ENCODE results near the gene BMPR1A.
A peak's percentile ranks its signal among the peaks of the same experiment; 100 is the strongest.
"Not testable (repeated sequence)": the region's sequence is repeated elsewhere in the genome, so short reads cannot be mapped to it uniquely, and the experiment has no call there.

The BMPR1A gene

GRCh38 chr10:86865011-86865811 lies 108.8 kb downstream of the BMPR1A start:
- H3K27ac ChIP-seq (ENCODE audit: low read depth, low read length), result peak overlapping the region; percentile 73
- H4K8ac ChIP-seq (ENCODE audit: low read depth, low read length); H2AK5ac ChIP-seq (ENCODE audit: low read length); H3K4ac ChIP-seq (ENCODE audit: low read depth, low read length); H2BK12ac ChIP-seq (ENCODE audit: low read length); H3K18ac ChIP-seq (ENCODE audit: low read length); H3K9ac ChIP-seq (ENCODE audit: low read length); H3K36me3 ChIP-seq (ENCODE audit: control insufficient read depth in 1 of 2, insufficient read depth in 2 of 2, low read length in 2 of 2); H4K12ac ChIP-seq (ENCODE audit: low read depth, low read length); H3K4me3 ChIP-seq (ENCODE audit: low read depth, low read length); H2BK5ac ChIP-seq (ENCODE audit: low read depth, low read length, poor library complexity); H3K23ac ChIP-seq (ENCODE audit: low read length); H3K4me2 ChIP-seq (ENCODE audit: low read length); H3K27me3 ChIP-seq (ENCODE audit: insufficient read depth, low read length); H2AFZ ChIP-seq (ENCODE audit: insufficient read depth, low read length, poor library complexity); H3K14ac ChIP-seq (ENCODE audit: low read length); H3K9me3 ChIP-seq (ENCODE audit: insufficient read depth, low read depth, low read length); H3K79me2 ChIP-seq (ENCODE audit: control insufficient read depth, insufficient read depth, low read length, poor library complexity): not testable (repeated sequence)
- H2BK120ac ChIP-seq (ENCODE audit: insufficient read depth, low read length, poor library complexity), result peak overlapping the region; percentile 39
- DNase-seq, result peak; percentile 1 to 50
- peaks cover 15% of the 10 kb centered on the region for H3K79me1 ChIP-seq (ENCODE audit: low read length)
- peak overlapping the region; percentile 64 for H4K91ac ChIP-seq (ENCODE audit: low read depth, low read length)
- no CpG with 5 or more reads among the region's 11 CpGs for WGBS (ENCODE audit: extremely low coverage, insufficient coverage, insufficient read length)
- H3K4me1 ChIP-seq (ENCODE audit: control insufficient read depth in 1 of 2, insufficient read depth in 2 of 2, low read length in 2 of 2), result peaks cover 19 to 20% of the 10 kb centered on the region in 2 experiments

- H2AFZ ChIP-seq (ENCODE audit: insufficient read depth, low read length, poor library complexity), result no peak overlapping the region
- H3K27me3 ChIP-seq (ENCODE audit: insufficient read depth, low read length), result no peaks in the 10 kb centered on the region
- no peak overlapping the region for H3K4me3 ChIP-seq (ENCODE audit: low read depth, low read length)
- H3K4ac ChIP-seq (ENCODE audit: low read depth, low read length), result no peak overlapping the region
- WGBS (ENCODE audit: extremely low coverage, insufficient coverage, insufficient read length), result no CpG with 5 or more reads among the region's 5 CpGs
- H3K79me2 ChIP-seq (ENCODE audit: control insufficient read depth, insufficient read depth, low read length, poor library complexity), result peaks cover 4% of the 10 kb centered on the region
- H2BK12ac ChIP-seq (ENCODE audit: low read length), result no peak overlapping the region
- peak overlapping the region; percentile 42 for H3K27ac ChIP-seq (ENCODE audit: low read depth, low read length)
- H3K9me3 ChIP-seq (ENCODE audit: insufficient read depth, low read depth, low read length), result no peaks in the 10 kb centered on the region
- H3K23ac ChIP-seq (ENCODE audit: low read length), result no peak overlapping the region
- H2BK120ac ChIP-seq (ENCODE audit: insufficient read depth, low read length, poor library complexity), result no peak overlapping the region
- H3K79me1 ChIP-seq (ENCODE audit: low read length), result peaks cover 18% of the 10 kb centered on the region
- no peak overlapping the region for H2AK5ac ChIP-seq (ENCODE audit: low read length)
- peaks cover 0 to 2% of the 10 kb centered on the region in 2 experiments for H3K36me3 ChIP-seq (ENCODE audit: control insufficient read depth in 1 of 2, insufficient read depth in 2 of 2, low read length in 2 of 2)
- no peak overlapping the region for H2BK5ac ChIP-seq (ENCODE audit: low read depth, low read length, poor library complexity)
- no peak overlapping the region for H4K91ac ChIP-seq (ENCODE audit: low read depth, low read length)
- H4K12ac ChIP-seq (ENCODE audit: low read depth, low read length), result no peak overlapping the region
- peaks cover 18 to 25% of the 10 kb centered on the region in 2 experiments for H3K4me1 ChIP-seq (ENCODE audit: control insufficient read depth in 1 of 2, insufficient read depth in 2 of 2, low read length in 2 of 2)
- DNase-seq, result no peak
- H3K18ac ChIP-seq (ENCODE audit: low read length), result no peak overlapping the region
- no peak overlapping the region for H3K9ac ChIP-seq (ENCODE audit: low read length)
- no peak overlapping the region for H4K8ac ChIP-seq (ENCODE audit: low read depth, low read length)
- no peak overlapping the region for H3K4me2 ChIP-seq (ENCODE audit: low read length)
- H3K14ac ChIP-seq (ENCODE audit: low read length), result no peak overlapping the region
Observed at GRCh38 chr10:86867149-86867548, 110.7 kb downstream of the BMPR1A start.

- peak overlapping the region; percentile 91 for H3K27ac ChIP-seq (ENCODE audit: low read depth, low read length)
- H3K27me3 ChIP-seq (ENCODE audit: insufficient read depth, low read length), result no peaks in the 10 kb centered on the region
- H4K12ac ChIP-seq (ENCODE audit: low read depth, low read length), result no peak overlapping the region
- no peaks in the 10 kb centered on the region for H3K9me3 ChIP-seq (ENCODE audit: insufficient read depth, low read depth, low read length)
- no peak overlapping the region for H3K14ac ChIP-seq (ENCODE audit: low read length)
- no peak overlapping the region for H4K8ac ChIP-seq (ENCODE audit: low read depth, low read length)
- peaks cover 0 to 2% of the 10 kb centered on the region in 2 experiments for H3K36me3 ChIP-seq (ENCODE audit: control insufficient read depth in 1 of 2, insufficient read depth in 2 of 2, low read length in 2 of 2)
- no peak overlapping the region for H3K4me3 ChIP-seq (ENCODE audit: low read depth, low read length)
- H3K79me1 ChIP-seq (ENCODE audit: low read length), result peaks cover 20% of the 10 kb centered on the region
- no peak overlapping the region for H3K4ac ChIP-seq (ENCODE audit: low read depth, low read length)
- no peak overlapping the region for H2AK5ac ChIP-seq (ENCODE audit: low read length)
- no peak overlapping the region for H3K23ac ChIP-seq (ENCODE audit: low read length)
- H3K18ac ChIP-seq (ENCODE audit: low read length), result no peak overlapping the region
- peaks cover 14 to 24% of the 10 kb centered on the region in 2 experiments for H3K4me1 ChIP-seq (ENCODE audit: control insufficient read depth in 1 of 2, insufficient read depth in 2 of 2, low read length in 2 of 2)
- no peak overlapping the region for H2BK120ac ChIP-seq (ENCODE audit: insufficient read depth, low read length, poor library complexity)
- H3K79me2 ChIP-seq (ENCODE audit: control insufficient read depth, insufficient read depth, low read length, poor library complexity), result peaks cover 4% of the 10 kb centered on the region
- H3K9ac ChIP-seq (ENCODE audit: low read length), result no peak overlapping the region
- WGBS (ENCODE audit: extremely low coverage, insufficient coverage, insufficient read length), result no CpG with 5 or more reads among the region's 6 CpGs
- no peak overlapping the region for H3K4me2 ChIP-seq (ENCODE audit: low read length)
- no peak overlapping the region for H2BK5ac ChIP-seq (ENCODE audit: low read depth, low read length, poor library complexity)
- H2AFZ ChIP-seq (ENCODE audit: insufficient read depth, low read length, poor library complexity), result no peak overlapping the region
- no peak for DNase-seq
- no peak overlapping the region for H2BK12ac ChIP-seq (ENCODE audit: low read length)
- H4K91ac ChIP-seq (ENCODE audit: low read depth, low read length), result no peak overlapping the region
Observed at GRCh38 chr10:86868353-86868752, 111.9 kb downstream of the BMPR1A start.

GRCh38 chr10:86870679-86871078 lies 114.3 kb downstream of the BMPR1A start:
- peaks cover 14 to 20% of the 10 kb centered on the region in 2 experiments for H3K4me1 ChIP-seq (ENCODE audit: control insufficient read depth in 1 of 2, insufficient read depth in 2 of 2, low read length in 2 of 2)
- no peak overlapping the region for H2BK120ac ChIP-seq (ENCODE audit: insufficient read depth, low read length, poor library complexity)
- H3K4ac ChIP-seq (ENCODE audit: low read depth, low read length), result no peak overlapping the region
- no peak overlapping the region for H3K4me3 ChIP-seq (ENCODE audit: low read depth, low read length)
- no peak overlapping the region for H2BK12ac ChIP-seq (ENCODE audit: low read length)
- H3K36me3 ChIP-seq (ENCODE audit: control insufficient read depth in 1 of 2, insufficient read depth in 2 of 2, low read length in 2 of 2), result peaks cover 0 to 2% of the 10 kb centered on the region in 2 experiments
- H2BK5ac ChIP-seq (ENCODE audit: low read depth, low read length, poor library complexity), result no peak overlapping the region
- H3K23ac ChIP-seq (ENCODE audit: low read length), result no peak overlapping the region
- no peaks in the 10 kb centered on the region for H3K27me3 ChIP-seq (ENCODE audit: insufficient read depth, low read length)
- peaks cover 16% of the 10 kb centered on the region for H3K79me1 ChIP-seq (ENCODE audit: low read length)
- DNase-seq, result no peak
- H3K14ac ChIP-seq (ENCODE audit: low read length), result no peak overlapping the region
- H3K79me2 ChIP-seq (ENCODE audit: control insufficient read depth, insufficient read depth, low read length, poor library complexity), result peaks cover 4% of the 10 kb centered on the region
- H4K91ac ChIP-seq (ENCODE audit: low read depth, low read length), result no peak overlapping the region
- no peak overlapping the region for H3K18ac ChIP-seq (ENCODE audit: low read length)
- H2AK5ac ChIP-seq (ENCODE audit: low read length), result no peak overlapping the region
- no CpG with 5 or more reads among the region's 3 CpGs for WGBS (ENCODE audit: extremely low coverage, insufficient coverage, insufficient read length)
- no peaks in the 10 kb centered on the region for H3K9me3 ChIP-seq (ENCODE audit: insufficient read depth, low read depth, low read length)
- H4K12ac ChIP-seq (ENCODE audit: low read depth, low read length), result no peak overlapping the region
- no peak overlapping the region for H3K4me2 ChIP-seq (ENCODE audit: low read length)
- no peak overlapping the region for H4K8ac ChIP-seq (ENCODE audit: low read depth, low read length)
- no peak overlapping the region for H2AFZ ChIP-seq (ENCODE audit: insufficient read depth, low read length, poor library complexity)
- H3K27ac ChIP-seq (ENCODE audit: low read depth, low read length), result peak overlapping the region; percentile 9
- no peak overlapping the region for H3K9ac ChIP-seq (ENCODE audit: low read length)

All from trophoblast cell (in vitro differentiated cells and primary cell).